Left ventricle myocardium inferior (tissue), 1 donor: Measurements from ENCODE around the gene PC. TPM values are rescaled to one million over a fixed set of nuclear protein-coding genes. Genes with fewer than 3 reads are reported as not detected.

Experiments used
- DNase-seq: peaks from one replicate; pipeline ENCODE4 v3.0.0-alpha.2; 2020
- H3K27ac ChIP-seq: fragments of 200-600 bp; replicated peaks from 2 replicates; pipeline ENCODE4 v1.8.0; 2021
- H3K27me3 ChIP-seq: fragments of 200-600 bp; 2 replicates; pipeline ENCODE4 v1.8.0; 2021; ENCODE audit warnings: low read depth
- H3K36me3 ChIP-seq: fragments of 200-600 bp; 2 replicates; pipeline ENCODE4 v1.8.0; 2021
- H3K4me1 ChIP-seq: fragments of 200-600 bp; 2 replicates; pipeline ENCODE4 v1.8.0; 2021
- H3K4me3 ChIP-seq: fragments of 200-600 bp; 2 replicates; pipeline ENCODE4 v1.8.0; 2021; ENCODE audit warnings: mild to moderate bottlenecking, moderate library complexity
- H3K9me3 ChIP-seq: fragments of 200-600 bp; replicated peaks from 2 replicates; pipeline ENCODE4 v1.8.0; 2021
- CTCF ChIP-seq: fragments of 200-600 bp; IDR thresholded peaks from 2 replicates; pipeline ENCODE4 v1.8.0; 2021; ENCODE audit warnings: antibody characterized with exemption, mild to moderate bottlenecking, borderline replicate concordance
- intact Hi-C: fragments of 100-400 bp; cut with micrococcal nuclease; formaldehyde crosslinking; loops from one replicate; pipeline ENCODE4 v1.11.0; 2022
- total RNA-seq: library from RNA; stranded (reverse); fragmentation: NEBNext Ultra II Directional; extraction: Animal tissue kit (Norgen Biotek cat#: 25700); gene quantifications from one replicate; pipeline ENCODE4 v1.2.1, GENCODE V29; 2021
- donor health status: DM: no; HTN: yes; CAD: no; lungs with severe emphysema.

Gene PC
- total RNA-seq, 1 donor from 2014 or later: 10.3 TPM

- no peaks in the 10 kb centered on the region for H3K36me3 ChIP-seq
- H3K27ac ChIP-seq: no peak overlapping the region
- no peak for TF ChIP-seq CTCF
- H3K4me3 ChIP-seq: no peak overlapping the region
- H3K9me3 ChIP-seq: no peaks in the 10 kb centered on the region
- no peaks in the 10 kb centered on the region for H3K4me1 ChIP-seq
- intact Hi-C loops: no loop called here
- no peak for DNase-seq
- H3K27me3 ChIP-seq: no peaks in the 10 kb centered on the region
Measured at GRCh38 chr11:66938582-66939135, 19.5 kb downstream of the PC start.

GRCh38 chr11:66937193-66937733, 20.9 kb downstream of the PC start:
- intact Hi-C loops: no loop called here
- TF ChIP-seq CTCF: no peak

GRCh38 chr11:66936311-66936711, 21.9 kb downstream of the PC start:
- Histone ChIP-seq H3K36me3 (no peaks in the 10 kb centered on the region), H3K27me3 (no peaks in the 10 kb centered on the region), H3K27ac (no peak overlapping the region), H3K4me3 (no peak overlapping the region), H3K4me1 (no peaks in the 10 kb centered on the region), H3K9me3 (no peaks in the 10 kb centered on the region)
- no peak for DNase-seq
- no peak for TF ChIP-seq CTCF
- intact Hi-C loops: no loop called here

More at GRCh38 chr11:66937193-66937733, 20.9 kb downstream of the PC start:
- H3K36me3 ChIP-seq: no peaks in the 10 kb centered on the region
- no peaks in the 10 kb centered on the region for H3K9me3 ChIP-seq
- no peak overlapping the region for H3K27ac ChIP-seq
- H3K4me3 ChIP-seq: no peak overlapping the region
- H3K4me1 ChIP-seq: no peaks in the 10 kb centered on the region
- DNase-seq: no peak
- no peaks in the 10 kb centered on the region for H3K27me3 ChIP-seq

GRCh38 chr11:66934950-66935779, 23.0 kb downstream of the PC start:
- intact Hi-C loops: no loop called here

GRCh38 chr11:66933531-66933930, 24.7 kb downstream of the PC start:
- intact Hi-C loops: no loop called here
- no peak for TF ChIP-seq CTCF
- Histone ChIP-seq H3K4me3 (no peak overlapping the region), H3K27ac (no peak overlapping the region), H3K9me3 (no peaks in the 10 kb centered on the region), H3K36me3 (no peaks in the 10 kb centered on the region), H3K4me1 (no peaks in the 10 kb centered on the region), H3K27me3 (no peaks in the 10 kb centered on the region)
- DNase-seq: no peak

More at GRCh38 chr11:66934950-66935779, 23.0 kb downstream of the PC start:
- Histone ChIP-seq H3K4me3 (no peak overlapping the region), H3K36me3 (no peaks in the 10 kb centered on the region), H3K9me3 (no peaks in the 10 kb centered on the region), H3K27me3 (no peaks in the 10 kb centered on the region), H3K4me1 (no peaks in the 10 kb centered on the region), H3K27ac (no peak overlapping the region)
- TF ChIP-seq CTCF: no peak
- DNase-seq: no peak
